KMS-11 (cell line): ENCODE data around the gene MYL4.

ENCODE experiments used
- H2AFZ ChIP-seq: fragments of 200-600 bp; sonication (generic); 2 replicates; pipeline ENCODE4 v1.6.1; 2016; ENCODE audit warnings: antibody characterized with exemption, mixed run types, low read depth
- H3K27ac ChIP-seq: fragments of 200-600 bp; sonication (generic); 2 replicates; pipeline ENCODE4 v1.6.1; 2016; ENCODE audit warnings: mild to moderate bottlenecking, mixed run types
- H3K27me3 ChIP-seq: fragments of 200-600 bp; sonication (generic); 2 replicates; pipeline ENCODE4 v1.6.1; 2017; ENCODE audit warnings: mild to moderate bottlenecking, low read depth, mixed run types, moderate library complexity; ENCODE audit not compliant: insufficient read depth
- H3K36me3 ChIP-seq: fragments of 200-600 bp; sonication (generic); 2 replicates; pipeline ENCODE4 v1.6.1; 2017; ENCODE audit warnings: mild to moderate bottlenecking, mixed run types; ENCODE audit not compliant: insufficient read depth
- H3K4me1 ChIP-seq: fragments of 200-600 bp; sonication (generic); 2 replicates; pipeline ENCODE4 v1.6.1; 2016; ENCODE audit warnings: mild to moderate bottlenecking, low read depth, mixed run types; ENCODE audit not compliant: poor library complexity, severe bottlenecking
- H3K4me2 ChIP-seq: fragments of 200-600 bp; sonication (generic); 2 replicates; pipeline ENCODE4 v1.7.0; 2016; ENCODE audit warnings: mild to moderate bottlenecking, mixed run types
- H3K4me3 ChIP-seq: fragments of 200-600 bp; sonication (generic); IDR thresholded peaks from 2 replicates; pipeline ENCODE4 v1.6.1; 2017; ENCODE audit warnings: low read depth, low read length, mixed read lengths; ENCODE audit not compliant: insufficient read depth
- H3K79me2 ChIP-seq: fragments of 200-600 bp; sonication (generic); 2 replicates; pipeline ENCODE4 v1.6.1; 2016; ENCODE audit warnings: low read depth, mixed run types; ENCODE audit not compliant: insufficient read depth
- H3K9ac ChIP-seq: fragments of 200-600 bp; sonication (generic); 2 replicates; pipeline ENCODE4 v1.6.1; 2016; ENCODE audit warnings: mild to moderate bottlenecking, mixed run types
- H4K20me1 ChIP-seq: fragments of 200-600 bp; sonication (generic); 2 replicates; pipeline ENCODE4 v1.6.1; 2016; ENCODE audit warnings: mild to moderate bottlenecking, mixed run types; ENCODE audit not compliant: insufficient read depth
- TF ChIP-seq, protein P1 (sequence below): fragments of 200-600 bp; sonication (generic); conservative IDR thresholded peaks from 2 replicates; pipeline ENCODE4 v1.6.1; 2017; ENCODE audit warnings: low read depth, mild to moderate bottlenecking, antibody characterized with exemption, low read length, moderate library complexity, mixed read lengths

The MYL4 gene

DNA sequence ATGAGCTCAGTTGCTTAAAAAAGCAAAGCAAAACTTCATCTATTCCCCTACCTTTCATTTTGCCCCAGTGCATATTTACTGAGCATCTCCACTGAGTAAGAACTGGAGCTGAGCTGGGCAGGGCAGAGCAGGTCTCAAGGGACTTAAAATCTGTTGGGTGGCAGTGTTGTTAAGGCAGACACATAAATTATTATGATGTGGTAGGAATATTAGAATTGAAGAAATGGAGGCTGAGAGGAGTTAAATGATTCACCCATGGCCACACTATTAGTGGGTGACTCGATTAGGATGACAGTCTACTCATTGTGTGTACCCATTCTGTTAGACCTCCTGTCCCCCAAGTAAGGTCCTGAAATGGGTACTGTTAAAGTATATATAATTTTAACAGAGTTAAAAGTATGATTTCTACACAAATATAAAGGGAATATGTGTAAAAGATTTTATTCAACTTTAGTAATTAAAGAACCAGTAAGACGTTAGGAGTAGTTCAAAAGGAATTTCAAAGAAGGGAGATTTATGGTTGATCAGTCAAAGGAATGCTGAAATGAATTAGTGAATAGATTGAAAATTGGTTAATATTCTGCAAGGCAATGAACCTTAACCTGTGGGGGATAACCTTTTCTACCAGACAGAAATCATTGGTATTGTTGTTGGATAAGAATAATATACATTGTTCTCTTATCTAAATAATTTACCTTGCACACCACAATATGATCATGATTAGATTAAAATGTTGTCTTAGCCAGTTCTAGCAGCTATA lies 62.0 kb downstream of the MYL4 start:
- no peaks in the 10 kb centered on the region for H4K20me1 ChIP-seq
- H3K27ac ChIP-seq: no peak overlapping the region
- no peak overlapping the region for H3K9ac ChIP-seq
- H2AFZ ChIP-seq: no peak overlapping the region
- no peaks in the 10 kb centered on the region for H3K36me3 ChIP-seq
- H3K79me2 ChIP-seq: no peaks in the 10 kb centered on the region
- H3K4me2 ChIP-seq: no peak overlapping the region
- no peaks in the 10 kb centered on the region for H3K27me3 ChIP-seq
- H3K4me3 ChIP-seq: no peak overlapping the region
- TF ChIP-seq, protein P1, sequence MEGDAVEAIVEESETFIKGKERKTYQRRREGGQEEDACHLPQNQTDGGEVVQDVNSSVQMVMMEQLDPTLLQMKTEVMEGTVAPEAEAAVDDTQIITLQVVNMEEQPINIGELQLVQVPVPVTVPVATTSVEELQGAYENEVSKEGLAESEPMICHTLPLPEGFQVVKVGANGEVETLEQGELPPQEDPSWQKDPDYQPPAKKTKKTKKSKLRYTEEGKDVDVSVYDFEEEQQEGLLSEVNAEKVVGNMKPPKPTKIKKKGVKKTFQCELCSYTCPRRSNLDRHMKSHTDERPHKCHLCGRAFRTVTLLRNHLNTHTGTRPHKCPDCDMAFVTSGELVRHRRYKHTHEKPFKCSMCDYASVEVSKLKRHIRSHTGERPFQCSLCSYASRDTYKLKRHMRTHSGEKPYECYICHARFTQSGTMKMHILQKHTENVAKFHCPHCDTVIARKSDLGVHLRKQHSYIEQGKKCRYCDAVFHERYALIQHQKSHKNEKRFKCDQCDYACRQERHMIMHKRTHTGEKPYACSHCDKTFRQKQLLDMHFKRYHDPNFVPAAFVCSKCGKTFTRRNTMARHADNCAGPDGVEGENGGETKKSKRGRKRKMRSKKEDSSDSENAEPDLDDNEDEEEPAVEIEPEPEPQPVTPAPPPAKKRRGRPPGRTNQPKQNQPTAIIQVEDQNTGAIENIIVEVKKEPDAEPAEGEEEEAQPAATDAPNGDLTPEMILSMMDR: no peak
- no peaks in the 10 kb centered on the region for H3K4me1 ChIP-seq

DNA sequence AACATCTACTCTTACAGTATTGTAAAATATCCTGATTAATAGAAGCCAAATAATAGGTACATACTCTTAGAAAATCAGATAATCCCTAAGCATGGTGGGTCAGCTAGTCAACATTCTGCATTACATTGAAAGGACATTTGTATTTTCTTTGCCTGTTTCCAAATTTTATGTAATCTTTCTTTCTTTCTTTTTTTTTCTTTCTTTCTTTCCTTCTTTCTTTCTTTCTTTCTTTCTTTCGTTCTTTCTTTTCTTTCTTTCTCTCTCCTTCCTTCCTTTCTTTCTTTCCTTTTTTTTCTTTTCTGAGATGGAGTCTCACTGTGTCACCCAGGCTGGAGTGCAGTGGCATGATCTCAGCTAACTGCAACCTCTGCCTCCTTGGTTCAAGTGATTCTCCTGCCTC lies 63.3 kb downstream of the MYL4 start:
- Histone ChIP-seq H3K9ac (no peak overlapping the region), H4K20me1 (no peaks in the 10 kb centered on the region), H3K36me3 (no peaks in the 10 kb centered on the region), H3K4me2 (no peak overlapping the region), H3K4me1 (no peaks in the 10 kb centered on the region), H3K79me2 (no peaks in the 10 kb centered on the region), H3K4me3 (no peak overlapping the region), H3K27ac (no peak overlapping the region), H3K27me3 (no peaks in the 10 kb centered on the region), H2AFZ (no peak overlapping the region)
- TF ChIP-seq, protein P1: no peak

DNA sequence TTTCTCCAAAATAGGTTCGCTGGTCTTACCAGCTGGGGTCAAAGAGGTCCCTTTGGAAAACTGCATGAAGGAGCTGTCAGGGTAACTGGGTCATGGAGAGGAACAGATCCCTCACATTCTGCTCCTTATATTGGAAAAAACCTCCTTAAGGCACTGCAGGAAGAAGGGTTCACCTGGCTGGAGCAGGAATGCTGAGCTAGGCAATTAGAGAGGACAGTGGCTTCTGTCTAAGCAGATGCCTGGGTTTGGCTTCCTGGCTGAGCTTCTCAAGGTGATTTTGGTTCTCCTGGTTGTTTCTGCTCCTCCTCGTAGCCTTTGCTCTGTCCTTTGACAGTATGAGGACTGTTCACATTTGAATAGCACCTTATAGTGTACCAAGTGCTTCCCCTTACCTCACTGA lies 64.1 kb downstream of the MYL4 start:
- TF ChIP-seq, protein P1: no peak
- no peak overlapping the region for H3K27ac ChIP-seq
- H3K4me3 ChIP-seq: no peak overlapping the region
- H3K4me1 ChIP-seq: peaks cover 6% of the 10 kb centered on the region
- H2AFZ ChIP-seq: no peak overlapping the region
- H3K9ac ChIP-seq: no peak overlapping the region
- H4K20me1 ChIP-seq: no peaks in the 10 kb centered on the region
- no peaks in the 10 kb centered on the region for H3K36me3 ChIP-seq
- no peaks in the 10 kb centered on the region for H3K79me2 ChIP-seq
- no peak overlapping the region for H3K4me2 ChIP-seq
- H3K27me3 ChIP-seq: no peaks in the 10 kb centered on the region
